Karpas-422 (cell line): ENCODE results near the gene RFX2. TPM values are rescaled to one million over a fixed set of nuclear protein-coding genes. Genes with fewer than 3 reads are reported as not detected.
A peak's percentile ranks its signal among the peaks of the same experiment; 100 is the strongest.
"Not testable (repeated sequence)": the region's sequence is repeated elsewhere in the genome, so short reads cannot be mapped to it uniquely, and the experiment has no call there.

Experiments used
- DNase-seq: peaks from one replicate; pipeline ENCODE4 v3.0.0-alpha.2; 2015
- H2AFZ ChIP-seq: fragments of 200-600 bp; sonication (generic); 2 replicates; pipeline ENCODE4 v1.6.1; 2014; ENCODE audit warnings: antibody characterized with exemption, low read length, mixed read lengths
- H3K27ac ChIP-seq: fragments of 200-600 bp; sonication (generic); 2 replicates; pipeline ENCODE4 v1.5.1; 2014; ENCODE audit warnings: mild to moderate bottlenecking, low read length, moderate library complexity
- H3K27me3 ChIP-seq: fragments of 200-600 bp; sonication (generic); 2 replicates; pipeline ENCODE4 v1.6.1; 2014; ENCODE audit warnings: low read length, mixed read lengths
- H3K36me3 ChIP-seq: fragments of 200-600 bp; sonication (generic); 2 replicates; pipeline ENCODE4 v1.6.1; 2014; ENCODE audit warnings: low read length, mixed read lengths; ENCODE audit not compliant: insufficient read depth
- H3K4me1 ChIP-seq: fragments of 200-600 bp; sonication (generic); 2 replicates; pipeline ENCODE4 v1.6.1; 2014; ENCODE audit warnings: mild to moderate bottlenecking, low read length, mixed read lengths
- H3K4me2 ChIP-seq: fragments of 200-600 bp; sonication (generic); 2 replicates; pipeline ENCODE4 v1.6.1; 2014; ENCODE audit warnings: low read length, low read depth, mild to moderate bottlenecking; ENCODE audit not compliant: poor library complexity, severe bottlenecking
- H3K4me3 ChIP-seq: fragments of 200-600 bp; sonication (generic); 2 replicates; pipeline ENCODE4 v1.5.1; 2014; ENCODE audit warnings: mild to moderate bottlenecking, antibody characterized with exemption, low read length, mixed read lengths
- H3K79me2 ChIP-seq: fragments of 200-600 bp; sonication (generic); 2 replicates; pipeline ENCODE4 v1.6.1; 2014; ENCODE audit warnings: mild to moderate bottlenecking, low read length, mixed read lengths
- H3K9ac ChIP-seq: fragments of 200-600 bp; sonication (generic); 2 replicates; pipeline ENCODE4 v1.6.0; 2014; ENCODE audit warnings: low read length
- H3K9me2 ChIP-seq: fragments of 200-600 bp; sonication (generic), shearing (Covaris generic); replicated peaks from 2 replicates; pipeline ENCODE4 v1.6.0; 2014; ENCODE audit warnings: mild to moderate bottlenecking, low read length, moderate library complexity; ENCODE audit not compliant: insufficient read depth
- H3K9me3 ChIP-seq: fragments of 300-700, 200-600 bp; sonication (generic); 2 replicates; pipeline ENCODE4 v1.6.1; 2014; ENCODE audit warnings: low read length, mixed read lengths
- H4K20me1 ChIP-seq: fragments of 200-600 bp; sonication (generic); 2 replicates; pipeline ENCODE4 v1.6.1; 2014; ENCODE audit warnings: mild to moderate bottlenecking, antibody characterized with exemption, low read length, low read depth; ENCODE audit not compliant: insufficient read depth
- total RNA-seq: library from RNA; depleted of rRNA; stranded (reverse); fragments of >200 nt; shearing (Covaris generic); gene quantifications from 2 replicates; pipeline ENCODE4 v1.2.3, GENCODE V29; 2014; ENCODE audit warnings: low replicate concordance

The RFX2 gene
- total RNA-seq, 1 experiment from 2014 or later, result 6.4 TPM

- no peaks in the 10 kb centered on the region for H3K9me3 ChIP-seq
- peaks cover 14% of the 10 kb centered on the region for H3K4me1 ChIP-seq
- no peak overlapping the region for H3K9ac ChIP-seq
- H3K4me2 ChIP-seq, result no peak overlapping the region
- no peaks in the 10 kb centered on the region for H3K9me2 ChIP-seq
- no peak overlapping the region for H2AFZ ChIP-seq
- H3K4me3 ChIP-seq, result no peak overlapping the region
- no peak for DNase-seq
- H3K27me3 ChIP-seq, result no peaks in the 10 kb centered on the region
- no peaks in the 10 kb centered on the region for H3K36me3 ChIP-seq
- H3K79me2 ChIP-seq, result no peaks in the 10 kb centered on the region
- no peak overlapping the region for H3K27ac ChIP-seq
- H4K20me1 ChIP-seq, result no peaks in the 10 kb centered on the region
Observed at GRCh38 chr19:6113616-6114188, 3.4 kb upstream of the RFX2 start.

GRCh38 chr19:6109947-6110346 lies 353 bp downstream of the RFX2 start:
- DNase-seq, result no peak
- Histone ChIP-seq H2AFZ (peak overlapping the region; percentile 75; the same call in 1 of the 2 replicates), H3K36me3 (no peaks in the 10 kb centered on the region), H3K79me2 (no peaks in the 10 kb centered on the region), H3K4me1 (peaks cover 14% of the 10 kb centered on the region), H4K20me1 (no peaks in the 10 kb centered on the region), H3K9me3 (no peaks in the 10 kb centered on the region), H3K9me2 (no peaks in the 10 kb centered on the region), H3K27ac (no peak overlapping the region), H3K4me2 (peak overlapping the region; percentile 92), H3K27me3 (no peaks in the 10 kb centered on the region), H3K9ac (peak overlapping the region; percentile 58), H3K4me3 (peak overlapping the region; percentile 65)

GRCh38 chr19:6108721-6109633 lies 1.3 kb downstream of the RFX2 start:
- peak overlapping the region; percentile 92 for H3K4me2 ChIP-seq
- H3K36me3 ChIP-seq, result no peaks in the 10 kb centered on the region
- H4K20me1 ChIP-seq, result no peaks in the 10 kb centered on the region
- H3K27ac ChIP-seq, result no peak overlapping the region
- H3K79me2 ChIP-seq, result no peaks in the 10 kb centered on the region
- peak overlapping the region; percentile 65; the same call in 1 of the 2 replicates for H3K4me3 ChIP-seq
- H3K4me1 ChIP-seq, result peaks cover 14% of the 10 kb centered on the region
- no peaks in the 10 kb centered on the region for H3K27me3 ChIP-seq
- H3K9ac ChIP-seq, result peak overlapping the region; percentile 58; the same call in 1 of the 2 replicates
- no peak overlapping the region for H2AFZ ChIP-seq
- H3K9me3 ChIP-seq, result no peaks in the 10 kb centered on the region
- H3K9me2 ChIP-seq, result no peaks in the 10 kb centered on the region
- DNase-seq, result no peak

- not testable (repeated sequence) for H3K9me3 ChIP-seq, H3K27ac ChIP-seq, H3K27me3 ChIP-seq, H3K9ac ChIP-seq, H3K36me3 ChIP-seq, H3K79me2 ChIP-seq, DNase-seq, H3K4me2 ChIP-seq, H4K20me1 ChIP-seq, H3K4me3 ChIP-seq, H2AFZ ChIP-seq, H3K9me2 ChIP-seq
- peaks cover 14% of the 10 kb centered on the region for H3K4me1 ChIP-seq
Observed at GRCh38 chr19:6106643-6107294, 3.5 kb downstream of the RFX2 start.

GRCh38 chr19:6105444-6105843 lies 4.9 kb downstream of the RFX2 start:
- Histone ChIP-seq H4K20me1 (no peaks in the 10 kb centered on the region; the same call in 1 of the 2 replicates), H3K4me1 (peaks cover 14% of the 10 kb centered on the region), H2AFZ (no peak overlapping the region), H3K27ac (no peak overlapping the region), H3K27me3 (no peaks in the 10 kb centered on the region), H3K9me2 (no peaks in the 10 kb centered on the region), H3K9ac (no peak overlapping the region), H3K4me3 (no peak overlapping the region), H3K79me2 (no peaks in the 10 kb centered on the region), H3K36me3 (no peaks in the 10 kb centered on the region), H3K9me3 (no peaks in the 10 kb centered on the region), H3K4me2 (no peak overlapping the region)
- DNase-seq, result no peak

GRCh38 chr19:6103894-6104293 lies 6.4 kb downstream of the RFX2 start:
- no peak overlapping the region for H3K4me3 ChIP-seq
- no peak overlapping the region for H3K9ac ChIP-seq
- H3K27me3 ChIP-seq, result no peaks in the 10 kb centered on the region
- no peaks in the 10 kb centered on the region for H3K9me3 ChIP-seq
- H3K9me2 ChIP-seq, result no peaks in the 10 kb centered on the region
- no peak for DNase-seq
- peaks cover 2% of the 10 kb centered on the region; the same call in 1 of the 2 replicates for H3K4me1 ChIP-seq
- no peak overlapping the region for H3K4me2 ChIP-seq
- H3K79me2 ChIP-seq, result no peaks in the 10 kb centered on the region
- H4K20me1 ChIP-seq, result no peaks in the 10 kb centered on the region; the same call in 1 of the 2 replicates
- H2AFZ ChIP-seq, result no peak overlapping the region
- H3K27ac ChIP-seq, result no peak overlapping the region
- H3K36me3 ChIP-seq, result no peaks in the 10 kb centered on the region

GRCh38 chr19:6103217-6103644 lies 7.1 kb downstream of the RFX2 start:
- DNase-seq, result no peak
- no peaks in the 10 kb centered on the region for H3K9me3 ChIP-seq
- H3K27ac ChIP-seq, result no peak overlapping the region
- H2AFZ ChIP-seq, result no peak overlapping the region
- no peaks in the 10 kb centered on the region for H3K36me3 ChIP-seq
- H3K27me3 ChIP-seq, result no peaks in the 10 kb centered on the region
- no peaks in the 10 kb centered on the region for H3K79me2 ChIP-seq
- H3K9ac ChIP-seq, result no peak overlapping the region
- no peaks in the 10 kb centered on the region for H3K9me2 ChIP-seq
- H4K20me1 ChIP-seq, result no peaks in the 10 kb centered on the region; the same call in 1 of the 2 replicates
- no peak overlapping the region for H3K4me2 ChIP-seq
- no peaks in the 10 kb centered on the region for H3K4me1 ChIP-seq
- H3K4me3 ChIP-seq, result no peak overlapping the region

GRCh38 chr19:6101991-6102390 lies 8.3 kb downstream of the RFX2 start:
- DNase-seq, result no peak
- H3K27me3 ChIP-seq, result no peaks in the 10 kb centered on the region
- H3K79me2 ChIP-seq, result no peaks in the 10 kb centered on the region
- no peaks in the 10 kb centered on the region for H3K9me3 ChIP-seq
- H3K9ac ChIP-seq, result no peak overlapping the region
- H3K9me2 ChIP-seq, result no peaks in the 10 kb centered on the region
- no peak overlapping the region for H3K27ac ChIP-seq
- H4K20me1 ChIP-seq, result no peaks in the 10 kb centered on the region; the same call in 1 of the 2 replicates
- no peak overlapping the region for H2AFZ ChIP-seq
- no peaks in the 10 kb centered on the region for H3K36me3 ChIP-seq
- H3K4me2 ChIP-seq, result no peak overlapping the region
- no peak overlapping the region for H3K4me3 ChIP-seq
- no peaks in the 10 kb centered on the region for H3K4me1 ChIP-seq
